Stimulated activated CD4-positive, alpha-beta T cell treated with anti-CD3 and anti-CD28 coated beads, Interleukin-15, amount 100 ng/mL, for 1 hour (primary cell): ENCODE results near the gene GGCT.

Experiments
- DNase-seq, 2 donors: peaks; one replicate each; pipeline ENCODE4 v3.0.0-alpha.2; 2020; ENCODE audit warnings: low read depth in 1 of 2, low spot score in 1 of 2

GGCT gene

GRCh38 chr7:30465046-30465810 lies 39.4 kb downstream of the GGCT start:
- DNase-seq, result no peak

- no peak for DNase-seq
These were observed 40.4 kb downstream of the GGCT start for GRCh38 chr7:30464231-30464671.

- DNase-seq, result no peak
These were observed 41.1 kb downstream of the GGCT start for GRCh38 chr7:30463405-30464145.

GRCh38 chr7:30462179-30462578 lies 42.5 kb downstream of the GGCT start:
- DNase-seq, result no peak

GRCh38 chr7:30460246-30460633 lies 44.4 kb downstream of the GGCT start:
- no peak for DNase-seq

GRCh38 chr7:30459591-30460245 lies 44.9 kb downstream of the GGCT start:
- no peak for DNase-seq

GRCh38 chr7:30458311-30458710 lies 46.3 kb downstream of the GGCT start:
- no peak for DNase-seq

- no peak for DNase-seq
These were observed 50.7 kb downstream of the GGCT start for GRCh38 chr7:30453921-30454320.

- no peak for DNase-seq
These were observed 51.6 kb downstream of the GGCT start for GRCh38 chr7:30453016-30453415.

GRCh38 chr7:30452280-30452930 lies 52.2 kb downstream of the GGCT start:
- DNase-seq, result no peak

GRCh38 chr7:30451539-30452279 lies 52.9 kb downstream of the GGCT start:
- DNase-seq, result no peak

GRCh38 chr7:30450983-30451497 lies 53.6 kb downstream of the GGCT start:
- DNase-seq, result no peak

- no peak for DNase-seq
These were observed 54.2 kb downstream of the GGCT start for GRCh38 chr7:30450240-30450982.

- no peak for DNase-seq
These were observed 56.0 kb downstream of the GGCT start for GRCh38 chr7:30448461-30449189.

- DNase-seq, result no peak
These were observed 57.2 kb downstream of the GGCT start for GRCh38 chr7:30447466-30447865.
